ENCODE measurements around the gene MAGI1. TPM values are rescaled to one million over a fixed set of nuclear protein-coding genes. Genes with fewer than 3 reads are reported as not detected.

MAGI1 gene
- polyA plus RNA-seq, 3 donors, result not detected

- intact Hi-C loops (cut with micrococcal nuclease), result no loop called here
- H3K4me1 ChIP-seq (ENCODE audit: control insufficient read depth in 1 of 2, insufficient read depth in 2 of 2, low read length in 2 of 2), result no peaks in the 10 kb centered on the region
- no peak overlapping the region for H3K4me3 ChIP-seq (replicated peaks in 1 of 3; ENCODE audit: low read depth in 2 of 3, low read length in 3 of 3)
- H4K20me1 ChIP-seq (ENCODE audit: insufficient read depth, low read length), result no peaks in the 10 kb centered on the region
- Mint-ChIP-seq H3K9me3 (peaks cover 0 to 7% (median 1%) of the 10 kb centered on the region in 7 donors), H3K4me1 (no peaks in the 10 kb centered on the region), H3K27me3 (ENCODE audit: low read depth in 3 of 3) (peaks cover 0 to 3% (median 0%) of the 10 kb centered on the region in 3 donors), H3K27ac (no peak overlapping the region), H3K36me3 (no peaks in the 10 kb centered on the region), H3K4me3 (no peak overlapping the region)
- TF ChIP-seq, protein P1, sequence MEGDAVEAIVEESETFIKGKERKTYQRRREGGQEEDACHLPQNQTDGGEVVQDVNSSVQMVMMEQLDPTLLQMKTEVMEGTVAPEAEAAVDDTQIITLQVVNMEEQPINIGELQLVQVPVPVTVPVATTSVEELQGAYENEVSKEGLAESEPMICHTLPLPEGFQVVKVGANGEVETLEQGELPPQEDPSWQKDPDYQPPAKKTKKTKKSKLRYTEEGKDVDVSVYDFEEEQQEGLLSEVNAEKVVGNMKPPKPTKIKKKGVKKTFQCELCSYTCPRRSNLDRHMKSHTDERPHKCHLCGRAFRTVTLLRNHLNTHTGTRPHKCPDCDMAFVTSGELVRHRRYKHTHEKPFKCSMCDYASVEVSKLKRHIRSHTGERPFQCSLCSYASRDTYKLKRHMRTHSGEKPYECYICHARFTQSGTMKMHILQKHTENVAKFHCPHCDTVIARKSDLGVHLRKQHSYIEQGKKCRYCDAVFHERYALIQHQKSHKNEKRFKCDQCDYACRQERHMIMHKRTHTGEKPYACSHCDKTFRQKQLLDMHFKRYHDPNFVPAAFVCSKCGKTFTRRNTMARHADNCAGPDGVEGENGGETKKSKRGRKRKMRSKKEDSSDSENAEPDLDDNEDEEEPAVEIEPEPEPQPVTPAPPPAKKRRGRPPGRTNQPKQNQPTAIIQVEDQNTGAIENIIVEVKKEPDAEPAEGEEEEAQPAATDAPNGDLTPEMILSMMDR (IDR thresholded peaks at IDR 0.05), result no peak
- no peaks in the 10 kb centered on the region for H3K27me3 ChIP-seq (ENCODE audit: control insufficient read depth in 2 of 2, insufficient read depth in 2 of 2, low read length in 2 of 2)
- no peak overlapping the region for H3K4me2 ChIP-seq (replicated peaks; ENCODE audit: extremely low read depth, low read length, poor library complexity, severe bottlenecking)
- H3K27ac ChIP-seq (ENCODE audit: low read depth in 1 of 2, low read length in 2 of 2), result no peak overlapping the region
- WGBS (ENCODE audit: insufficient coverage), result 95% methylated on average over 6 of the region's 7 CpGs
- no peak overlapping the region for H3K9ac ChIP-seq (ENCODE audit: insufficient read depth, low read length, poor library complexity, severe bottlenecking)
- no peak overlapping the region for H2AFZ ChIP-seq (ENCODE audit: insufficient read depth, low read depth, low read length, poor library complexity, severe bottlenecking)
- H3K9me3 ChIP-seq (replicated peaks in 1 of 2; ENCODE audit: control insufficient read depth in 1 of 2, insufficient read depth in 1 of 2, low read length in 2 of 2), result no peaks in the 10 kb centered on the region
- H3K36me3 ChIP-seq (replicated peaks in 1 of 2; ENCODE audit: control insufficient read depth in 1 of 2, insufficient read depth in 2 of 2, low read length in 2 of 2), result no peaks in the 10 kb centered on the region
- DNase-seq, result no peak
- no peaks in the 10 kb centered on the region for H3K79me2 ChIP-seq (ENCODE audit: insufficient read depth, low read length)
Measured at GRCh38 chr3:65971293-65972252, 67.1 kb downstream of the MAGI1 start.

- Mint-ChIP-seq H3K4me1 (no peaks in the 10 kb centered on the region), H3K4me3 (no peak overlapping the region), H3K36me3 (no peaks in the 10 kb centered on the region), H3K27ac (no peak overlapping the region), H3K9me3 (peaks cover 0 to 3% (median 0%) of the 10 kb centered on the region in 7 donors), H3K27me3 (ENCODE audit: low read depth in 3 of 3) (peaks cover 0 to 3% (median 0%) of the 10 kb centered on the region in 3 donors)
- no peaks in the 10 kb centered on the region for H3K4me1 ChIP-seq (ENCODE audit: control insufficient read depth in 1 of 2, insufficient read depth in 2 of 2, low read length in 2 of 2)
- no peak overlapping the region for H3K4me3 ChIP-seq (replicated peaks in 1 of 3; ENCODE audit: low read depth in 2 of 3, low read length in 3 of 3)
- no peak for DNase-seq
- H3K27me3 ChIP-seq (ENCODE audit: control insufficient read depth in 2 of 2, insufficient read depth in 2 of 2, low read length in 2 of 2), result no peaks in the 10 kb centered on the region
- no CpG with 5 or more reads among the region's 5 CpGs for WGBS (ENCODE audit: insufficient coverage)
- H3K79me2 ChIP-seq (ENCODE audit: insufficient read depth, low read length), result no peaks in the 10 kb centered on the region
- H2AFZ ChIP-seq (ENCODE audit: insufficient read depth, low read depth, low read length, poor library complexity, severe bottlenecking), result no peak overlapping the region
- no peaks in the 10 kb centered on the region for H3K9me3 ChIP-seq (replicated peaks in 1 of 2; ENCODE audit: control insufficient read depth in 1 of 2, insufficient read depth in 1 of 2, low read length in 2 of 2)
- H3K27ac ChIP-seq (ENCODE audit: low read depth in 1 of 2, low read length in 2 of 2), result no peak overlapping the region
- TF ChIP-seq, protein P1 (IDR thresholded peaks at IDR 0.05), result no peak
- H3K36me3 ChIP-seq (replicated peaks in 1 of 2; ENCODE audit: control insufficient read depth in 1 of 2, insufficient read depth in 2 of 2, low read length in 2 of 2), result no peaks in the 10 kb centered on the region
- intact Hi-C loops (cut with micrococcal nuclease), result no loop called here
- H3K4me2 ChIP-seq (replicated peaks; ENCODE audit: extremely low read depth, low read length, poor library complexity, severe bottlenecking), result no peak overlapping the region
- H3K9ac ChIP-seq (ENCODE audit: insufficient read depth, low read length, poor library complexity, severe bottlenecking), result no peak overlapping the region
- no peaks in the 10 kb centered on the region for H4K20me1 ChIP-seq (ENCODE audit: insufficient read depth, low read length)
Measured at GRCh38 chr3:65968996-65969395, 69.7 kb downstream of the MAGI1 start.

All from CD14-positive monocyte (primary cell).